ENCODE results near the gene COL6A2. TPM values are rescaled to one million over a fixed set of nuclear protein-coding genes. Genes with fewer than 3 reads are reported as not detected.

COL6A2 gene
- total and polyA plus RNA-seq, 2 donors (not counting 1 experiment from before 2014, with no cell fraction given) = 1.2 to 2.1 TPM

GRCh38 chr21:46129846-46130651, 32.1 kb downstream of the COL6A2 start:
- Histone ChIP-seq H3K9me3 (ENCODE audit: control extremely low read depth in 1 of 3, control insufficient read depth in 2 of 3, insufficient read depth in 1 of 3, low read length in 2 of 3) (peaks cover 0 to 6% (median 0%) of the 10 kb centered on the region in 3 donors), H3K9ac (ENCODE audit: low read length) (no peak overlapping the region), H3K27ac (ENCODE audit: low read length in 2 of 2) (no peak overlapping the region), H3K4me3 (ENCODE audit: control extremely low read depth in 1 of 5, extremely low read depth in 1 of 5, insufficient read depth in 1 of 5, low read depth in 2 of 5, low read length in 4 of 5) (no peak overlapping the region), H3K4me2 (replicated peaks; ENCODE audit: low read depth, low read length, poor library complexity, severe bottlenecking) (no peak overlapping the region), H3K36me3 (replicated peaks in 1 of 2; ENCODE audit: control extremely low read depth in 1 of 2, control insufficient read depth in 1 of 2, extremely low read depth in 1 of 2, insufficient read depth in 2 of 2, low read length in 1 of 2) (no peaks in the 10 kb centered on the region), H2AFZ (ENCODE audit: insufficient read depth, low read depth, low read length, poor library complexity, severe bottlenecking) (no peak overlapping the region), H3K4me1 (ENCODE audit: control insufficient read depth in 2 of 2, insufficient read depth in 2 of 2, low read length in 2 of 2) (no peaks in the 10 kb centered on the region), H4K20me1 (ENCODE audit: control insufficient read depth, insufficient read depth, low read length, poor library complexity, severe bottlenecking) (no peaks in the 10 kb centered on the region), H3K79me2 (ENCODE audit: control insufficient read depth, insufficient read depth, low read length) (no peaks in the 10 kb centered on the region), H3K27me3 (replicated peaks in 1 of 4; ENCODE audit: control extremely low read depth in 1 of 4, control insufficient read depth in 3 of 4, insufficient read depth in 4 of 4, low read length in 3 of 4) (no peaks in the 10 kb centered on the region)
- intact Hi-C loops (cut with micrococcal nuclease) = no loop called here
- 86% methylated on average over 22 of the region's 27 CpGs for WGBS (ENCODE audit: insufficient coverage)
- H3K4me3 Mint-ChIP-seq = no peak overlapping the region
- ChIA-PET CTCF (interaction anchor here (1.3 kb wide), 1 partner anchor 14 kb away, joined by 3 read pairs; no protein-coding TSS in a partner anchor), POLR2A (no interaction called here)
- no peaks in the 10 kb centered on the region for H3K4me1 Mint-ChIP-seq
- no peak for DNase-seq
- no peak for ATAC-seq (ENCODE audit: low read depth)
- TF ChIP-seq CTCF (IDR thresholded peaks at IDR 0.05) (no peak), EZH2 (IDR thresholded peaks at IDR 0.05; ENCODE audit: borderline replicate concordance, insufficient read depth, low read depth, low read length, poor library complexity, severe bottlenecking) (no peak)
- no peaks in the 10 kb centered on the region for H3K9me3 Mint-ChIP-seq (ENCODE audit: insufficient read depth)
- no peaks in the 10 kb centered on the region for H3K27me3 Mint-ChIP-seq
- H3K27ac Mint-ChIP-seq = no peak overlapping the region

Data from B cell (primary cell).